GM10266 (cell line): ENCODE results near the gene SRRM4.

Experiments
- DNase-seq: peaks from one replicate; pipeline ENCODE4 v3.0.0; 2012; ENCODE audit errors: extremely low spot score
- CTCF ChIP-seq: IDR thresholded peaks from 2 replicates; pipeline ENCODE4 v1.5.1; 2012; ENCODE audit warnings: mild to moderate bottlenecking, low read depth; ENCODE audit not compliant: control insufficient read depth, insufficient read depth; ENCODE audit errors: missing control alignments

The SRRM4 gene

GRCh38 chr12:119118625-119119024 lies 137.3 kb downstream of the SRRM4 start:
- no peak for DNase-seq
- TF ChIP-seq CTCF: no peak

- TF ChIP-seq CTCF: no peak
- no peak for DNase-seq
Observed at GRCh38 chr12:119122047-119122446, 140.7 kb downstream of the SRRM4 start.

GRCh38 chr12:119122751-119123150 lies 141.4 kb downstream of the SRRM4 start:
- TF ChIP-seq CTCF: no peak
- DNase-seq: no peak

- no peak for DNase-seq
- TF ChIP-seq CTCF: no peak
Observed at GRCh38 chr12:119128527-119128926, 147.2 kb downstream of the SRRM4 start.

- no peak for TF ChIP-seq CTCF
- DNase-seq: no peak
Observed at GRCh38 chr12:119129827-119130434, 148.6 kb downstream of the SRRM4 start.

GRCh38 chr12:119130523-119130922 lies 149.2 kb downstream of the SRRM4 start:
- no peak for TF ChIP-seq CTCF
- no peak for DNase-seq

GRCh38 chr12:119134284-119135072 lies 153.1 kb downstream of the SRRM4 start:
- no peak for TF ChIP-seq CTCF
- DNase-seq: no peak
